HCT116 (cell line): ENCODE data around the gene PRKCH. TPM values are rescaled to one million over a fixed set of nuclear protein-coding genes. Genes with fewer than 3 reads are reported as not detected.

Experiments used
- ATAC-seq: fragments of 200-7000 bp; cut with Tn5 transposase; 2 replicates; pipeline ENCODE4 v1.9.1; 2020; ENCODE audit warnings: mild to moderate bottlenecking, moderate library complexity
- BruUV-seq: library from RNA; stranded (reverse); fragments of 400-500 nt; replicated peaks from 2 replicates; lab custom pipeline; 2021; lab: Mats Ljungman, UMichigan
- CTCF ChIA-PET: fragments of 300-600 bp; sonication (Branson Sonifier 250); formaldehyde crosslinking; loops from one replicate; lab custom pipeline; 2021; ENCODE audit warnings: antibody characterized with exemption; lab: Charles Lee
- POLR2A ChIA-PET: fragments of 300-600, 350-600 bp; sonication (Branson Sonifier 250); formaldehyde crosslinking; loops from one replicate; lab custom pipeline; 2021; ENCODE audit warnings: antibody characterized with exemption; lab: Charles Lee
- RAD21 ChIA-PET, 2 experiments: fragments of 300-600 bp; sonication (Branson Sonifier 250); formaldehyde crosslinking; loops; one replicate each; lab custom pipeline; 2023; ENCODE audit warnings: low total read pairs in 2 of 2; ENCODE audit not compliant: uncharacterized antibody in 2 of 2, unreplicated experiment in 2 of 2, low non-redundant PET in 1 of 2; lab: Charles Lee
- DNase-seq: peaks from one replicate; pipeline ENCODE4 v3.0.0-alpha.2; 2010; ENCODE audit warnings: low read depth, low spot score
- H2AFZ ChIP-seq: fragments of 200-600 bp; shearing (Covaris generic), sonication (generic); 2 replicates; pipeline ENCODE4 v1.6.1; 2017; ENCODE audit warnings: low read depth, mixed run types, mixed read lengths, antibody characterized with exemption, low read length; ENCODE audit not compliant: poor library complexity, severe bottlenecking
- H3K27ac ChIP-seq: 2 replicates; pipeline ENCODE4 v1.5.1; 2012; ENCODE audit warnings: low read depth, low read length
- H3K27me3 ChIP-seq: fragments of 200-600 bp; sonication (generic); 2 replicates; pipeline ENCODE4 v1.6.1; 2016; ENCODE audit warnings: mixed run types, low read length, mixed read lengths; ENCODE audit not compliant: insufficient read depth
- H3K36me3 ChIP-seq, 2 experiments: fragments of 200-500 bp in 1 of 2; fragments of 200-600 bp in 1 of 2; sonication (Bioruptor generic) in 1 of 2; sonication (generic) in 1 of 2; 2 replicates each; pipeline versions ENCODE4 v1.5.1 to v1.6.1; 2014 to 2016; ENCODE audit warnings: low read length in 2 of 2, inconsistent platforms in 1 of 2, mixed read lengths in 1 of 2, mixed run types in 1 of 2; ENCODE audit not compliant: insufficient read depth in 2 of 2, control insufficient read depth in 1 of 2
- H3K4me1 ChIP-seq, 2 experiments: fragments of 200-600 bp in 1 of 2; sonication (generic) in 1 of 2; 2 replicates each; pipeline versions ENCODE4 v1.5.1 to v1.6.1; 2012 to 2017; ENCODE audit warnings: low read length in 2 of 2, inconsistent platforms in 1 of 2, mild to moderate bottlenecking in 1 of 2, mixed read lengths in 1 of 2, mixed run types in 1 of 2, moderate library complexity in 1 of 2; ENCODE audit not compliant: insufficient read depth in 2 of 2, control insufficient read depth in 1 of 2
- H3K4me2 ChIP-seq: fragments of 200-600 bp; sonication (generic); 2 replicates; pipeline ENCODE4 v1.6.1; 2017; ENCODE audit warnings: mixed run types, low read length, mixed read lengths
- H3K4me3 ChIP-seq, 2 experiments: fragments of 200-600 bp in 1 of 2; sonication (generic) in 1 of 2; replicated peaks in 1 of 2; 2 replicates each; pipeline ENCODE4 v1.5.1; 2011 to 2016; ENCODE audit warnings: low read length in 2 of 2, control low read depth in 1 of 2, low read depth in 1 of 2, mild to moderate bottlenecking in 1 of 2, mixed read lengths in 1 of 2, mixed run types in 1 of 2
- H3K79me2 ChIP-seq: fragments of 200-600 bp; sonication (generic); 2 replicates; pipeline ENCODE4 v1.6.1; 2017; ENCODE audit warnings: mild to moderate bottlenecking, mixed run types, low read length, moderate library complexity, mixed read lengths; ENCODE audit not compliant: insufficient read depth
- H3K9ac ChIP-seq: fragments of 200-600 bp; sonication (generic); 2 replicates; pipeline ENCODE4 v1.6.1; 2016; ENCODE audit warnings: low read length, mixed read lengths
- H3K9me2 ChIP-seq: fragments of 200-600 bp; sonication (generic), shearing (Covaris generic); 2 replicates; pipeline ENCODE4 v1.6.1; 2017; ENCODE audit warnings: mixed run types, mild to moderate bottlenecking, moderate library complexity; ENCODE audit not compliant: insufficient read depth
- H3K9me3 ChIP-seq, 2 experiments: fragments of 200-500 bp in 1 of 2; fragments of 200-600 bp in 1 of 2; sonication (Bioruptor generic) in 1 of 2; sonication (generic) in 1 of 2; 2 replicates each; pipeline ENCODE4 v1.6.1; 2014 to 2017; ENCODE audit warnings: low read length in 2 of 2, mixed read lengths in 2 of 2, inconsistent platforms in 1 of 2, low read depth in 1 of 2, mild to moderate bottlenecking in 1 of 2, mixed run types in 1 of 2, moderate library complexity in 1 of 2; ENCODE audit not compliant: control insufficient read depth in 1 of 2, insufficient read depth in 1 of 2
- H4K20me1 ChIP-seq: fragments of 200-600 bp; sonication (generic), shearing (Covaris generic); 2 replicates; pipeline ENCODE4 v1.6.1; 2017; ENCODE audit warnings: mixed run types, mild to moderate bottlenecking, moderate library complexity; ENCODE audit not compliant: insufficient read depth
- CEBPB ChIP-seq: IDR thresholded peaks from 2 replicates; pipeline ENCODE4 v1.6.1; 2012; ENCODE audit warnings: low read depth
- EGR1 ChIP-seq: IDR thresholded peaks from 2 replicates; pipeline ENCODE4 v1.6.1; 2012; ENCODE audit warnings: low read depth
- ELF1 ChIP-seq: IDR thresholded peaks from 2 replicates; pipeline ENCODE4 v1.6.1; 2012; ENCODE audit warnings: low read depth, borderline replicate concordance
- EZH2 ChIP-seq: fragments of 200-600 bp; sonication (generic); IDR thresholded peaks from 2 replicates; pipeline ENCODE4 v1.6.1; 2017; ENCODE audit warnings: antibody characterized with exemption, mixed run types
- EZH2phosphoT487 ChIP-seq: fragments of 200-600 bp; IDR thresholded peaks from 2 replicates; pipeline ENCODE4 v1.6.1; 2018; ENCODE audit warnings: antibody characterized with exemption, borderline replicate concordance
- FOSL1 ChIP-seq: IDR thresholded peaks from 2 replicates; pipeline ENCODE4 v1.6.1; 2012; ENCODE audit warnings: low read depth
- POLR2A ChIP-seq: IDR thresholded peaks from 2 replicates; pipeline ENCODE4 v1.7.0; 2011; ENCODE audit warnings: borderline replicate concordance; ENCODE audit not compliant: insufficient read depth, insufficient read length; ENCODE audit errors: extremely low read depth
- RAD21 ChIP-seq: IDR thresholded peaks from 2 replicates; pipeline ENCODE4 v1.6.1; 2012; ENCODE audit warnings: low read depth, mild to moderate bottlenecking
- SIN3A ChIP-seq: IDR thresholded peaks from 2 replicates; pipeline ENCODE4 v1.6.1; 2012; ENCODE audit warnings: low read depth
- SP1 ChIP-seq: IDR thresholded peaks from 2 replicates; pipeline ENCODE4 v1.6.1; 2012; ENCODE audit warnings: low read depth
- SRF ChIP-seq: IDR thresholded peaks from 2 replicates; pipeline ENCODE4 v1.6.1; 2012; ENCODE audit warnings: low read depth
- TCF7L2 ChIP-seq: IDR thresholded peaks from 2 replicates; pipeline ENCODE4 v1.7.0; 2011; ENCODE audit warnings: borderline replicate concordance, inconsistent platforms; ENCODE audit not compliant: insufficient read depth, insufficient read length; ENCODE audit errors: extremely low read depth
- ZFX ChIP-seq: fragments of 450-650 bp; IDR thresholded peaks from 2 replicates; pipeline ENCODE4 v1.6.1; 2017
- ZNF274 ChIP-seq: fragments of 200-500 bp; sonication (Bioruptor generic); IDR thresholded peaks from 2 replicates; pipeline ENCODE4 v1.6.1; 2014; ENCODE audit warnings: mild to moderate bottlenecking, low read depth, low read length, inconsistent platforms
- intact Hi-C: fragments of 100-400 bp; cut with micrococcal nuclease; formaldehyde crosslinking; loops from 2 replicates; pipeline ENCODE4 v1.10.0; 2022
- total RNA-seq: library from RNA; stranded (reverse); gene quantifications from one replicate; pipeline ENCODE4 v1.2.1, GENCODE V29; 2021; ENCODE audit not compliant: unreplicated experiment
- TF ChIP-seq, protein P1 (sequence below): IDR thresholded peaks from 2 replicates; pipeline ENCODE4 v1.6.1; 2011; ENCODE audit warnings: mild to moderate bottlenecking, low read length, moderate library complexity; ENCODE audit not compliant: insufficient replicate concordance; ENCODE audit errors: extremely low read depth
- TF ChIP-seq, protein P2 (sequence below): IDR thresholded peaks from 2 replicates; pipeline ENCODE4 v1.6.1; 2012
- TF ChIP-seq, protein P3 (sequence below), 3 experiments: fragments of 200-600 bp in 1 of 3; sonication (generic) in 1 of 3; IDR thresholded peaks in 2 of 3; conservative IDR thresholded peaks in 1 of 3; 2 replicates each; pipeline ENCODE4 v1.5.1; 2012 to 2017; ENCODE audit warnings: low read depth in 2 of 3, low read length in 2 of 3, antibody characterized with exemption in 1 of 3, borderline replicate concordance in 1 of 3, control low read depth in 1 of 3, mild to moderate bottlenecking in 1 of 3, mixed read lengths in 1 of 3, mixed run types in 1 of 3, moderate library complexity in 1 of 3; ENCODE audit not compliant: insufficient read depth in 1 of 3

Gene PRKCH
- total RNA-seq, 1 experiment from 2014 or later = 16.6 TPM

DNA sequence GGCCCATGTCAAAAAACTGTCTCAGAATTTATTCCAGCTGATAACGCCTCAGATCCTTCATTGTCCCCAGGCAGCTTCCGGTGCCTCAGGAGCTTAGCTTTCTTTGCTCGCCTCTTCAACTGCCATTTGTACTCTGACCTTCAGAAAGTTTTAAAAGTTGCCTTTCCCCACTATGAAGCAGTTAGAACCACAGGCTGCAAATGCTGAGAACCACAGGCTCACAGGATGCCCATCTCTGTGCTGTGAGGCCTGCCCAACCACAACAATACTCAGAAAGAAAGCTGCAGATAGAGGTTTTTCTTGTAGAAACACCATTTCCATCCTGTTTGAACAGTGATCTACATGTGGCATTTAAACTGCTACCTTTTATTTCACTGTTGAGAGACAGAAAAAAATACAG lies 131.1 kb downstream of the PRKCH start (continued):
- TF ChIP-seq, protein P1, sequence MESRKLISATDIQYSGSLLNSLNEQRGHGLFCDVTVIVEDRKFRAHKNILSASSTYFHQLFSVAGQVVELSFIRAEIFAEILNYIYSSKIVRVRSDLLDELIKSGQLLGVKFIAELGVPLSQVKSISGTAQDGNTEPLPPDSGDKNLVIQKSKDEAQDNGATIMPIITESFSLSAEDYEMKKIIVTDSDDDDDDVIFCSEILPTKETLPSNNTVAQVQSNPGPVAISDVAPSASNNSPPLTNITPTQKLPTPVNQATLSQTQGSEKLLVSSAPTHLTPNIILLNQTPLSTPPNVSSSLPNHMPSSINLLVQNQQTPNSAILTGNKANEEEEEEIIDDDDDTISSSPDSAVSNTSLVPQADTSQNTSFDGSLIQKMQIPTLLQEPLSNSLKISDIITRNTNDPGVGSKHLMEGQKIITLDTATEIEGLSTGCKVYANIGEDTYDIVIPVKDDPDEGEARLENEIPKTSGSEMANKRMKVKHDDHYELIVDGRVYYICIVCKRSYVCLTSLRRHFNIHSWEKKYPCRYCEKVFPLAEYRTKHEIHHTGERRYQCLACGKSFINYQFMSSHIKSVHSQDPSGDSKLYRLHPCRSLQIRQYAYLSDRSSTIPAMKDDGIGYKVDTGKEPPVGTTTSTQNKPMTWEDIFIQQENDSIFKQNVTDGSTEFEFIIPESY = no peak
- no peak for TF ChIP-seq FOSL1
- TF ChIP-seq EZH2phosphoT487 = no peak
- no peak for TF ChIP-seq SRF
- no peak for TF ChIP-seq CEBPB
- TF ChIP-seq SIN3A = no peak
- TF ChIP-seq RAD21 = no peak
- TF ChIP-seq EZH2 = no peak
- TF ChIP-seq ELF1 = no peak
- TF ChIP-seq, protein P2, sequence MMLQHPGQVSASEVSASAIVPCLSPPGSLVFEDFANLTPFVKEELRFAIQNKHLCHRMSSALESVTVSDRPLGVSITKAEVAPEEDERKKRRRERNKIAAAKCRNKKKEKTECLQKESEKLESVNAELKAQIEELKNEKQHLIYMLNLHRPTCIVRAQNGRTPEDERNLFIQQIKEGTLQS = no peak
- no peak for TF ChIP-seq SP1

DNA sequence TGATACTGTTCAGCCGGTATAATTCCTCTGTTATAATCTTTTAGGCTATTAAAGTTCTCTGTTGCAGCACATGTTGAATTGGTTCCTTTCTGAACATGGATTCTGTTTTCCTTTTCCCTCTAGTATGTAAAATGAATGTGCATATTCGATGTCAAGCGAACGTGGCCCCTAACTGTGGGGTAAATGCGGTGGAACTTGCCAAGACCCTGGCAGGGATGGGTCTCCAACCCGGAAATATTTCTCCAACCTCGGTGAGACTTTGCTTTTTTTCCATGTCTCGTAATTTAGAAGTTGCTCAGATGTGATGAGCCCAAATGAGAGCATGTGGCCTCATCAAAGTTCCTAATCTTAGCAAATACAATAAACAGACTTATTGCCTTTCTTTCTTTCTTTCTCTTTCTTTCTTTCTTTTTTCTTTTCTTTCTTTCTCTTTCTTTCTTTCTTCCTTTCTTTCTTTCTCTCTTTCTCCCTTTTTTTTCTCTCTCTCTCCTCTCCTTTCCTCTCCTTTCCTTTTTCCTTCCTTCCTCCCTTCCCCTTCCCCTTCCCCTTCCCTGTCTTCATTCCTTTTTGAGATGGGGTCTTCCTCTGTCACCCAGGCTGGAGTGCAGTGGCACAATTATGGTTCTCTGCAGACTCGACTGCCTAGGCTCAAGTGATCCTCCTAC lies 131.9 kb downstream of the PRKCH start:
- no peak overlapping the region for H2AFZ ChIP-seq
- ChIA-PET RAD21 (no interaction called here), CTCF (no interaction called here), POLR2A (no interaction called here)
- 0 out of 2 replicates have a peak, but pooled peaks cover 3% of the 10 kb centered on the region for H4K20me1 ChIP-seq
- H3K9ac ChIP-seq = no peak overlapping the region
- H3K36me3 ChIP-seq = peaks cover 0 to 9% of the 10 kb centered on the region in 2 experiments; a peak in 2 of 4 replicates
- DNase-seq (no peak), ATAC-seq (no peak)
- no TSS peak for BruUV-seq
- H3K79me2 ChIP-seq = no peaks in the 10 kb centered on the region
- TF ChIP-seq, protein P3, sequence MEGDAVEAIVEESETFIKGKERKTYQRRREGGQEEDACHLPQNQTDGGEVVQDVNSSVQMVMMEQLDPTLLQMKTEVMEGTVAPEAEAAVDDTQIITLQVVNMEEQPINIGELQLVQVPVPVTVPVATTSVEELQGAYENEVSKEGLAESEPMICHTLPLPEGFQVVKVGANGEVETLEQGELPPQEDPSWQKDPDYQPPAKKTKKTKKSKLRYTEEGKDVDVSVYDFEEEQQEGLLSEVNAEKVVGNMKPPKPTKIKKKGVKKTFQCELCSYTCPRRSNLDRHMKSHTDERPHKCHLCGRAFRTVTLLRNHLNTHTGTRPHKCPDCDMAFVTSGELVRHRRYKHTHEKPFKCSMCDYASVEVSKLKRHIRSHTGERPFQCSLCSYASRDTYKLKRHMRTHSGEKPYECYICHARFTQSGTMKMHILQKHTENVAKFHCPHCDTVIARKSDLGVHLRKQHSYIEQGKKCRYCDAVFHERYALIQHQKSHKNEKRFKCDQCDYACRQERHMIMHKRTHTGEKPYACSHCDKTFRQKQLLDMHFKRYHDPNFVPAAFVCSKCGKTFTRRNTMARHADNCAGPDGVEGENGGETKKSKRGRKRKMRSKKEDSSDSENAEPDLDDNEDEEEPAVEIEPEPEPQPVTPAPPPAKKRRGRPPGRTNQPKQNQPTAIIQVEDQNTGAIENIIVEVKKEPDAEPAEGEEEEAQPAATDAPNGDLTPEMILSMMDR (IDR thresholded peaks at IDR 0.05 in 2 of 3, conservative IDR thresholded peaks at IDR 0.05 in 1 of 3; ENCODE audit: borderline replicate concordance in 1 of 3, insufficient read depth in 1 of 3, low read depth in 2 of 3, low read length in 2 of 3) = no peak
- TF ChIP-seq POLR2A (no peak), ZNF274 (no peak), TCF7L2 (no peak), EGR1 (no peak), FOSL1 (no peak), ZFX (no peak), ELF1 (no peak)
- TF ChIP-seq, protein P2 = no peak
- no peaks in the 10 kb centered on the region for H3K9me2 ChIP-seq
- H3K4me1 ChIP-seq = no peaks in the 10 kb centered on the region
- H3K27ac ChIP-seq = no peak overlapping the region
- H3K27me3 ChIP-seq = no peaks in the 10 kb centered on the region
- H3K9me3 ChIP-seq = no peaks in the 10 kb centered on the region
- H3K4me3 ChIP-seq = no peak overlapping the region
- H3K4me2 ChIP-seq = no peak overlapping the region
- intact Hi-C loops = no loop called here
